B cell (primary cell): ENCODE data around the gene CAMKV. TPM values are rescaled to one million over a fixed set of nuclear protein-coding genes. Genes with fewer than 3 reads are reported as not detected.

ENCODE experiments used
- ATAC-seq: fragments of 200-7000 bp; cut with Tn5 transposase; one replicate; pipeline ENCODE4 v1.10.0; 2021; ENCODE audit warnings: low read depth, mild to moderate bottlenecking, moderate number of reproducible peaks, moderate library complexity
- CTCF ChIA-PET: fragments of 350-600 bp; sonication (Branson Sonifier 250); formaldehyde crosslinking; loops from one replicate; lab custom pipeline; 2021; ENCODE audit warnings: antibody characterized with exemption, inconsistent platforms; lab: Charles Lee
- POLR2A ChIA-PET: fragments of 350-600 bp; sonication (Branson Sonifier 250); formaldehyde crosslinking; loops from one replicate; lab custom pipeline; 2021; ENCODE audit warnings: antibody characterized with exemption; lab: Charles Lee
- DNase-seq: peaks from one replicate; pipeline ENCODE4 v3.0.0; 2013
- H2AFZ ChIP-seq: 2 replicates; pipeline ENCODE4 v1.6.1; 2012; ENCODE audit warnings: mild to moderate bottlenecking, low read depth, low read length; ENCODE audit not compliant: insufficient read depth, poor library complexity, severe bottlenecking
- H3K27ac ChIP-seq, 2 donors: 1 replicate in 1 of 2; 2 replicates in 1 of 2; pipeline ENCODE4 v1.5.1; 2012 to 2013; ENCODE audit warnings: low read length in 2 of 2, mild to moderate bottlenecking in 2 of 2, moderate library complexity in 1 of 2
- H3K27me3 ChIP-seq, 4 experiments: fragments of 200-600 bp in 1 of 4; sonication (generic) in 1 of 4; replicated peaks in 1 of 4; 1 replicate in 2 of 4; 2 replicates in 2 of 4; pipeline versions ENCODE4 v1.6.1 to v1.7.0; 2013 to 2016; ENCODE audit warnings: low read length in 3 of 4, mild to moderate bottlenecking in 2 of 4, mixed read lengths in 1 of 4, moderate library complexity in 1 of 4; ENCODE audit not compliant: insufficient read depth in 4 of 4, control insufficient read depth in 3 of 4; ENCODE audit errors: control extremely low read depth in 1 of 4
- H3K36me3 ChIP-seq, 2 experiments: replicated peaks in 1 of 2; 1 replicate in 1 of 2; 2 replicates in 1 of 2; pipeline versions ENCODE4 v1.6.1 to v1.7.1; 2013; ENCODE audit warnings: low read length in 1 of 2; ENCODE audit not compliant: insufficient read depth in 2 of 2, control insufficient read depth in 1 of 2; ENCODE audit errors: control extremely low read depth in 1 of 2, extremely low read depth in 1 of 2
- H3K4me1 ChIP-seq, 2 donors: fragments of 200-600 bp in 1 of 2; sonication (generic) in 1 of 2; 1 replicate in 1 of 2; 2 replicates in 1 of 2; pipeline versions ENCODE4 v1.5.1 to v1.6.1; 2013 to 2017; ENCODE audit warnings: low read length in 2 of 2; ENCODE audit not compliant: control insufficient read depth in 2 of 2, insufficient read depth in 2 of 2
- H3K4me2 ChIP-seq: replicated peaks from 2 replicates; pipeline ENCODE3; 2012; ENCODE audit warnings: mild to moderate bottlenecking, low read depth, low read length; ENCODE audit not compliant: poor library complexity, severe bottlenecking
- H3K4me3 ChIP-seq, 5 experiments: fragments of 200-600 bp in 1 of 5; sonication (generic) in 1 of 5; 1 replicate in 3 of 5; 2 replicates in 2 of 5; pipeline versions ENCODE4 v1.5.1 to v1.7.0; 2011 to 2016; ENCODE audit warnings: low read length in 4 of 5, mild to moderate bottlenecking in 4 of 5, low read depth in 2 of 5, control low read depth in 1 of 5, moderate library complexity in 1 of 5; ENCODE audit not compliant: insufficient read depth in 1 of 5; ENCODE audit errors: control extremely low read depth in 1 of 5, extremely low read depth in 1 of 5
- H3K79me2 ChIP-seq: fragments of 200-600 bp; sonication (generic); one replicate; pipeline ENCODE4 v1.6.0; 2016; ENCODE audit warnings: low read length; ENCODE audit not compliant: control insufficient read depth, insufficient read depth
- H3K9ac ChIP-seq: fragments of 200-600 bp; sonication (generic); 2 replicates; pipeline ENCODE4 v1.6.1; 2017; ENCODE audit warnings: mild to moderate bottlenecking, low read length, moderate library complexity
- H3K9me3 ChIP-seq, 3 donors: one replicate each; pipeline versions ENCODE4 v1.6.1 to v1.7.1; 2013; ENCODE audit warnings: low read length in 2 of 3; ENCODE audit not compliant: control insufficient read depth in 2 of 3, insufficient read depth in 1 of 3; ENCODE audit errors: control extremely low read depth in 1 of 3
- H4K20me1 ChIP-seq: 2 replicates; pipeline ENCODE4 v1.6.0; 2012; ENCODE audit warnings: mild to moderate bottlenecking, low read length; ENCODE audit not compliant: insufficient read depth, control insufficient read depth, poor library complexity, severe bottlenecking
- H3K27ac Mint-ChIP-seq: one replicate; pipeline ENCODE4 v1.8.0; 2021; ENCODE audit warnings: mixed read lengths
- H3K27me3 Mint-ChIP-seq: one replicate; pipeline ENCODE4 v1.8.0; 2021; ENCODE audit warnings: mixed read lengths
- H3K4me1 Mint-ChIP-seq: one replicate; pipeline ENCODE4 v1.8.0; 2021; ENCODE audit warnings: mixed read lengths
- H3K4me3 Mint-ChIP-seq: one replicate; pipeline ENCODE4 v1.8.0; 2021; ENCODE audit warnings: mixed read lengths
- H3K9me3 Mint-ChIP-seq: one replicate; pipeline ENCODE4 v1.8.0; 2022; ENCODE audit warnings: mixed read lengths; ENCODE audit not compliant: insufficient read depth
- EZH2 ChIP-seq: IDR thresholded peaks from 2 replicates; pipeline ENCODE4 v1.6.1; 2012; ENCODE audit warnings: borderline replicate concordance, low read depth, mild to moderate bottlenecking, moderate library complexity, low read length; ENCODE audit not compliant: insufficient read depth, poor library complexity, severe bottlenecking
- WGBS: methylation state at CpG from one replicate; pipeline ENCODE4 v1.1.5; 2013; ENCODE audit warnings: missing lambda C conversion rate; ENCODE audit not compliant: insufficient coverage; 5-methylcytosine and 5-hydroxymethylcytosine counted together
- intact Hi-C: fragments of 100-400 bp; cut with micrococcal nuclease; formaldehyde crosslinking; loops from one replicate; pipeline ENCODE4 v1.10.0; 2022
- polyA plus RNA-seq: library from polyadenylated mRNA; depleted of rRNA; stranded (reverse); fragments of >200 nt; gene quantifications from 2 replicates; pipeline ENCODE4 v1.2.3, GENCODE V29; 2012
- total RNA-seq, 2 donors: library from RNA; stranded (reverse); fragments of 120-200 nt in 1 of 2; gene quantifications; 1 replicate in 1 of 2; 2 replicates in 1 of 2; pipeline versions ENCODE4 v1.2.3 to v1.2.4, GENCODE V29; 2013 to 2022
- TF ChIP-seq, protein P1 (sequence below): fragments of 200-600 bp; IDR thresholded peaks from one replicate; pipeline ENCODE4 v1.8.0; 2022; ENCODE audit warnings: antibody characterized with exemption, mild to moderate bottlenecking

Gene CAMKV
- total and polyA plus RNA-seq, 2 donors (not counting 1 experiment from before 2014, with no cell fraction given) = not detected

DNA sequence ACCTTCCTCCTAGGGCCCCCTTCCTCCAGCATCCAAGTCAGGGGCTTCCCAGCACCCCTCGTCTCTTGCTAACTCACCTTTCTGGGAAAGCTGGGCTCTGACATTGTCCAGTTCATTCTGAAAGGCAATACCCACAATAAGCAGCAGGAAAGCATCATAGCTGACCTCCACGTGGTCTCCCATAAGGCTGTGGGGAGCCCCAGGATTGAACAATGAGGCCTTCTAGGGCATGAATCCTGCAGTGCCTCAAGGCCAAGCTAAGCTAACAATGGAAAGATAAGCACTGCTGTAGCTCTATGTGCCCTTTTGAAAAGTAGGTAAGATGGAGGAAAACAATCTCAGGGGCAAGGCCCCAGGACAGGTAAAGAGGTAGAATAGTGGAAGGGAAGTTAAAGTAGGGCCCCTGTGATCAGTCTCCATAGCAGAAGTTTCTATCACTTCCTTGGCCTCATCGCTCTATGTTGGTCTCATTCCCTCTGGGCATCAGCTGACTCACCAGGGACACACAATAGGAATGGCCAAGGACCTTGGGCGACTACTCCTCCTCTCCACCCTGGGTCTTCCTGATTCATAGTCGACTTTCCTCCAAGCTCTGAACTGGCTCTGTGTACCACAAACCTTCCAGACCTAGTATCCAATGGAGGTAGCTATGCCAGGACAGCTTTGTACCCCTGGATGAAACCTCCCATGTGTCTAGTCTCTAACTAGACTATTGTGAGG, 25.1 kb downstream of the CAMKV start:
- no peak overlapping the region for H3K27ac Mint-ChIP-seq
- H3K4me2 ChIP-seq = no peak overlapping the region
- intact Hi-C loops = no loop called here
- CTCF ChIA-PET = interaction anchor here (0.8 to 17.8 kb wide), 3 partner anchors 18 to 61 kb away, joined by 3 to 547 read pairs (median 4); partner anchors contain the start of genes CDHR4 and INKA1
- no peaks in the 10 kb centered on the region for H3K9me3 ChIP-seq
- no peak overlapping the region for H3K9ac ChIP-seq
- H3K4me1 Mint-ChIP-seq = no peaks in the 10 kb centered on the region
- no peak overlapping the region for H3K4me3 Mint-ChIP-seq
- H3K36me3 ChIP-seq = peaks cover 0 to 8% of the 10 kb centered on the region in 2 experiments
- H2AFZ ChIP-seq = no peak overlapping the region
- ATAC-seq (no peak), DNase-seq (no peak)
- POLR2A ChIA-PET = no interaction called here
- no peaks in the 10 kb centered on the region for H3K27me3 ChIP-seq
- H3K4me1 ChIP-seq = no peaks in the 10 kb centered on the region
- no peak overlapping the region for H3K27ac ChIP-seq
- no peaks in the 10 kb centered on the region for H3K79me2 ChIP-seq
- no peaks in the 10 kb centered on the region for H4K20me1 ChIP-seq
- H3K27me3 Mint-ChIP-seq = no peaks in the 10 kb centered on the region
- TF ChIP-seq, protein P1, sequence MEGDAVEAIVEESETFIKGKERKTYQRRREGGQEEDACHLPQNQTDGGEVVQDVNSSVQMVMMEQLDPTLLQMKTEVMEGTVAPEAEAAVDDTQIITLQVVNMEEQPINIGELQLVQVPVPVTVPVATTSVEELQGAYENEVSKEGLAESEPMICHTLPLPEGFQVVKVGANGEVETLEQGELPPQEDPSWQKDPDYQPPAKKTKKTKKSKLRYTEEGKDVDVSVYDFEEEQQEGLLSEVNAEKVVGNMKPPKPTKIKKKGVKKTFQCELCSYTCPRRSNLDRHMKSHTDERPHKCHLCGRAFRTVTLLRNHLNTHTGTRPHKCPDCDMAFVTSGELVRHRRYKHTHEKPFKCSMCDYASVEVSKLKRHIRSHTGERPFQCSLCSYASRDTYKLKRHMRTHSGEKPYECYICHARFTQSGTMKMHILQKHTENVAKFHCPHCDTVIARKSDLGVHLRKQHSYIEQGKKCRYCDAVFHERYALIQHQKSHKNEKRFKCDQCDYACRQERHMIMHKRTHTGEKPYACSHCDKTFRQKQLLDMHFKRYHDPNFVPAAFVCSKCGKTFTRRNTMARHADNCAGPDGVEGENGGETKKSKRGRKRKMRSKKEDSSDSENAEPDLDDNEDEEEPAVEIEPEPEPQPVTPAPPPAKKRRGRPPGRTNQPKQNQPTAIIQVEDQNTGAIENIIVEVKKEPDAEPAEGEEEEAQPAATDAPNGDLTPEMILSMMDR = no peak
- no peak for TF ChIP-seq EZH2
- WGBS = 83% methylated on average over 5 of the region's 5 CpGs
- H3K4me3 ChIP-seq = no peak overlapping the region
- no peaks in the 10 kb centered on the region for H3K9me3 Mint-ChIP-seq

DNA sequence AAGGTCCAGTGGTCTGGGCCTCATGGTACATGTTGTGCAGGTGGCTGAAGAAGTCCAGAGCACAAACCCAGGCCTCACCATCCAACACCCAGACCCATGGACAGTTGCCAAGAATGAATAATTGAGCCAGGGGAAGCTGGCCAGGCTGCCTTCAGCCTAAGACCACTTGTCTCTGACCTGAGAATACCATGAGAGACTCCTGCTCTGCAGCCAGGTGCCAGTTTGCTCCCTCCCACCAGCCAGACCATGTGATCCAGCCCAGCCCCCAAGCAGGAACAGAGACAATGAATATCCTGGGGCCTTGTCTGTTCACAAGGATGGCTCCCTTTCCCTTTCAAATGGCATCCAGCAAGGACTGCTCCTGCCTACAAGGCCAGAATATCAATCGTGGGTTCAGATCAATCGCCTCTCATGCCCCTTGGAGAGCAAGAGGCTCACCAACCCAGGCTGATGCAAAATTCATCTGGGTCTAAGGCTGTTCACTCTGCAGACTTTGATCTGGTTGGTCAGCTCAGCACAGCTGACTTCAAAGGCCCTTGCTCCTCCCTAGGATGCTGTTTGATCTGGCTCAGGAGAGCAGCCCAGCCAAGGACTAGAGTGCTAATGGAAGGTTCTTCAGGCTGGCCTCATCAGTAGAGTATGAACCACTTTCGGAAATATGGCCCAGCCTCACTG, 26.7 kb downstream of the CAMKV start:
- H3K9me3 ChIP-seq = no peaks in the 10 kb centered on the region
- H3K4me1 ChIP-seq = peaks cover 0 to 5% of the 10 kb centered on the region in 2 donors
- ATAC-seq (no peak), DNase-seq (no peak)
- H3K27me3 ChIP-seq = no peaks in the 10 kb centered on the region
- peaks cover 0 to 8% of the 10 kb centered on the region in 2 experiments for H3K36me3 ChIP-seq
- no peak overlapping the region for H3K4me3 ChIP-seq
- H4K20me1 ChIP-seq = no peaks in the 10 kb centered on the region
- no peak for TF ChIP-seq EZH2
- TF ChIP-seq, protein P1 = no peak
- Mint-ChIP-seq H3K4me1 (peaks cover 4% of the 10 kb centered on the region), H3K4me3 (no peak overlapping the region), H3K27ac (no peak overlapping the region), H3K27me3 (no peaks in the 10 kb centered on the region), H3K9me3 (no peaks in the 10 kb centered on the region)
- CTCF ChIA-PET = interaction anchor here (0.6 to 17.8 kb wide), 4 partner anchors 11 to 304 kb away, joined by 3 to 547 read pairs (median 4); partner anchors contain the start of genes CDHR4 and INKA1
- H3K27ac ChIP-seq = no peak overlapping the region
- POLR2A ChIA-PET = no interaction called here
- H3K4me2 ChIP-seq = no peak overlapping the region
- H3K79me2 ChIP-seq = no peaks in the 10 kb centered on the region
- H3K9ac ChIP-seq = no peak overlapping the region
- intact Hi-C loops = no loop called here
- WGBS = 92% methylated on average over 2 of the region's 3 CpGs
- no peak overlapping the region for H2AFZ ChIP-seq
